ENCODE data around the gene AP4B1. TPM values are rescaled to one million over a fixed set of nuclear protein-coding genes. Genes with fewer than 3 reads are reported as not detected.
A peak's percentile ranks its signal among the peaks of the same experiment; 100 is the strongest.

The AP4B1 gene
- total and polyA plus RNA-seq, 9 of the 15 experiments (the other 6 are each of a cell fraction or from before 2014, with no cell fraction given), result 15.8 to 36.5 (median 24.6) TPM

GRCh38 chr1:113905435-113905861 lies 849 bp upstream of the AP4B1 start (continued):
- TF ChIP-seq ZNF512 (tag; IDR thresholded peaks at IDR 0.05), result peak; percentile 98
- peak in 1 of 2 experiments; percentile 81; a peak in 1 of 4 replicates for TF ChIP-seq SIN3A (IDR thresholded peaks at IDR 0.05; ENCODE audit: borderline replicate concordance in 2 of 2, control insufficient read depth in 1 of 2, low read depth in 2 of 2, low read length in 2 of 2)
- peak in 1 of 2 experiments; percentile 6; a peak in 1 of 4 replicates for TF ChIP-seq MNT (conservative IDR thresholded peaks at IDR 0.05)
- 0 out of 2 replicates have a peak, but pooled peaks have one; percentile 8 for TF ChIP-seq HLTF (IDR thresholded peaks at IDR 0.05)
- TF ChIP-seq EP400 (IDR thresholded peaks at IDR 0.05), result peak; percentile 33
- no peak for TF ChIP-seq RUNX1 (IDR thresholded peaks at IDR 0.05; ENCODE audit: low read depth)
- TF ChIP-seq ZNF644 (tag; IDR thresholded peaks at IDR 0.05; ENCODE audit: low read depth), result no peak
- TF ChIP-seq ZFX (CRISPR knock-in tag; IDR thresholded peaks at IDR 0.05), result peak; percentile 37; the same call in 1 of the 2 replicates
- peak; percentile 79; the same call in 1 of the 2 replicates for TF ChIP-seq LCOR (CRISPR knock-in tag; IDR thresholded peaks at IDR 0.05)
- peak; percentile 43 for TF ChIP-seq TAF9B (IDR thresholded peaks at IDR 0.05; ENCODE audit: partially characterized antibody)
- no peak for TF ChIP-seq HCFC1 (IDR thresholded peaks at IDR 0.05; ENCODE audit: low read depth, low read length)
- TF ChIP-seq ZNF830 (CRISPR knock-in tag; IDR thresholded peaks at IDR 0.05), result no peak
- 0 out of 2 replicates have a peak, but pooled peaks have one; percentile 23 for TF ChIP-seq NR4A1 (CRISPR knock-in tag; IDR thresholded peaks at IDR 0.05)
- peak; percentile 30; the same call in 1 of the 2 replicates for TF ChIP-seq NR4A1 (tag; IDR thresholded peaks at IDR 0.05)
- TF ChIP-seq BCOR (IDR thresholded peaks at IDR 0.05), result 0 out of 2 replicates have a peak, but pooled peaks have one; percentile 1
- TF ChIP-seq ETV6 (IDR thresholded peaks at IDR 0.05; ENCODE audit: borderline replicate concordance in 1 of 2, low read depth in 2 of 2, low read length in 1 of 2), result no peak
- peak; percentile 74; the same call in 1 of the 2 replicates for TF ChIP-seq ETV6 (CRISPR knock-in tag; IDR thresholded peaks at IDR 0.05; ENCODE audit: borderline replicate concordance)
- TF ChIP-seq SAFB (IDR thresholded peaks at IDR 0.05; ENCODE audit: borderline replicate concordance, low read depth, low read length), result 0 out of 2 replicates have a peak, but pooled peaks have one; percentile 79
- peak; percentile 86 for TF ChIP-seq SAP30 (IDR thresholded peaks at IDR 0.05; ENCODE audit: borderline replicate concordance, insufficient read depth, low read depth, low read length, poor library complexity, severe bottlenecking)
- TF ChIP-seq POLR2B (IDR thresholded peaks at IDR 0.05; ENCODE audit: low read depth, partially characterized antibody), result peak; percentile 78
- no peak for TF ChIP-seq ATF3 (IDR thresholded peaks at IDR 0.05)
- 0 out of 2 replicates have a peak, but pooled peaks have one; percentile 5 for TF ChIP-seq ATF3 (CRISPR knock-in tag; conservative IDR thresholded peaks at IDR 0.05)
- TF ChIP-seq FOXP4 (CRISPR knock-in tag; IDR thresholded peaks at IDR 0.05; ENCODE audit: borderline replicate concordance), result 0 out of 2 replicates have a peak, but pooled peaks have one; percentile 32

Measured in K562 (cell line).